Mononuclear cell (primary cell): ENCODE measurements around the gene PRKCE. TPM values are rescaled to one million over a fixed set of nuclear protein-coding genes. Genes with fewer than 3 reads are reported as not detected.

Experiments
- H3K27me3 ChIP-seq: 2 replicates; pipeline ENCODE4 v1.6.0; 2011; ENCODE audit warnings: low read length, control low read depth; ENCODE audit not compliant: insufficient read depth
- H3K4me1 ChIP-seq: 2 replicates; pipeline ENCODE4 v1.5.1; 2011; ENCODE audit warnings: mild to moderate bottlenecking, low read length, control low read depth; ENCODE audit not compliant: insufficient read depth
- H3K4me3 ChIP-seq: 2 replicates; pipeline ENCODE4 v1.5.1; 2011; ENCODE audit warnings: mild to moderate bottlenecking, low read length, moderate library complexity
- H3K9me3 ChIP-seq: 2 replicates; pipeline ENCODE4 v1.5.1; 2011; ENCODE audit warnings: low read depth, mild to moderate bottlenecking, control low read depth, low read length
- total RNA-seq: library from RNA; depleted of rRNA; stranded (reverse); fragments of >200 nt; gene quantifications from one replicate; pipeline ENCODE4 v1.2.3, GENCODE V29; 2012

Gene PRKCE
- total RNA-seq, 1 donor: 13.6 TPM

DNA sequence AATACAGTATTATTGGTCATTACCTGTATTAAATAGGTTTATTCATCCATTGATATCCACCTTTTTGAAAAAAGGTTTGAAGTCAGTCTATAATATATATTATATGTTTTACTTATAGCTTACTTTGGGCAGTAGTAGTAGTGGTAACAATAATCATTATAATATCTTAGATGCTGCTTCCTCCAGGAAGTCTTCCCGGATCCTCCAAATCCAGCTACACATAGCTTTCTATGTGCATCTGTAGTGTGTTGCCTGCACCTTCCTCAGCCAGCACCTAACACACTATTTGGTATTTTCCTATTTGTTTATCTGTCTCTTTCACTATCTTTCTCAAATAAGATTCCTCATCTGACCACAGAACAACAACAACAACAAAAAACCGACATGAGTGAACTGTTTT lies 81.0 kb downstream of the PRKCE start:
- H3K4me1 ChIP-seq: peaks cover 37% of the 10 kb centered on the region
- no peak overlapping the region for H3K4me3 ChIP-seq
- H3K27me3 ChIP-seq: no peaks in the 10 kb centered on the region
- no peaks in the 10 kb centered on the region for H3K9me3 ChIP-seq

DNA sequence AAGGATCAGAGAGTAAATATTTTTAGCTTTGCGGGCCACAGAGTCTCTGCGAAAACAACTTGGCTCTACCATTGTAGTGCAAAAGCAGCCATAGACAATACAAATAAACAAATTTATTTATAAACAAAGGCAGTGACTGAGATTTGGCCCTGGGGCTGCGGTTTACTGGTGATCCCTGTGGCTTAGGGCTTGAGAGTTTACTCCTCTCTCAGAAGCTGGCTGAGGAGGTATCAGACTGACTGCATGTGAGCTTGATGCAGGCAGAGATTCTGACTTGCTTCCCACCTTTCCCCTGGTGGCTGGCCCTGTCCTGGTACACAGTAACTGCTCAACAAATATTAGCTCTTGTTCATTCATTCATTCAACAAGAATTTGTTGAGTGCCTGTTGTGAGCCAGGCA lies 81.5 kb downstream of the PRKCE start:
- Histone ChIP-seq H3K27me3 (no peaks in the 10 kb centered on the region), H3K4me1 (peaks cover 37% of the 10 kb centered on the region), H3K4me3 (no peak overlapping the region), H3K9me3 (no peaks in the 10 kb centered on the region)

DNA sequence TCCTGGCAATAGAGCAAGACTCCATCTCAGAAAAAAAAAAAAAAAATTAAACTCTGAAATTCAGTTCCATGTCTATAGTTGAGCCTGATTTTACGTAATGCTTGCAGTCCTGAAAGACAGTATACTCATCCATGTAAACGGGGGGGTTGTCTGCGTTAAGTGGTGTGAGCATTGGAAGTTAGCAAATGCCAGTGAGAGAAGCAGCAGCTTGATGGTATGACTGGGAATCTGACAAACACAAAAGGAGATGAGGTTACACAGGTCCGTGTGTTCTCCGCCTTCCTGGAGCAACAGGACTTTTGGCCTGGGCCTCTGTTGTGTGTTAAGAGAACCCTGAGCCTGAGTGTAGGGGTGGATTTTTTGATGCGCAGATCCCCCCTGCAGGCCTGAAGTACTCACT lies 82.9 kb downstream of the PRKCE start:
- Histone ChIP-seq H3K4me1 (peaks cover 24% of the 10 kb centered on the region), H3K4me3 (no peak overlapping the region), H3K9me3 (no peaks in the 10 kb centered on the region), H3K27me3 (no peaks in the 10 kb centered on the region)

DNA sequence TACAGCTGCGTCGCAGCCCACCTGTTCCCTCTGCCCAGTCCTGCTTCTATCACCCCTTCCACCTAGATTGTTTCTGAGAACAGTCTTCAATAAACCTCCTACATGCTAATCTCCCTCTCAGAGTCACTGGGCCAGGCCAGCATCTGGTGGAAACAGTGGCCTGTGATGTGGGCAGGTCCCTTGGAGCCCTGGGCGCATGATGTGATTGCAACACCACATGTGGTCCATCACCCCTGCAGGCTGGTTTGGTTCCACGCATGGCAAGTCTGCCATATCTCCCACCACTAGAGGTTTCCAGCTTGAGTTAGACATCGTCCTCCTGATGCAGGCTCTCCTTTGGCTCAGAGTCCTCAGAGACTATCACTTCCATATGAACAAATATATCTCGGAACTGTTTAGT lies 83.5 kb downstream of the PRKCE start:
- no peaks in the 10 kb centered on the region for H3K9me3 ChIP-seq
- H3K4me3 ChIP-seq: no peak overlapping the region
- H3K27me3 ChIP-seq: no peaks in the 10 kb centered on the region
- peaks cover 18% of the 10 kb centered on the region for H3K4me1 ChIP-seq

DNA sequence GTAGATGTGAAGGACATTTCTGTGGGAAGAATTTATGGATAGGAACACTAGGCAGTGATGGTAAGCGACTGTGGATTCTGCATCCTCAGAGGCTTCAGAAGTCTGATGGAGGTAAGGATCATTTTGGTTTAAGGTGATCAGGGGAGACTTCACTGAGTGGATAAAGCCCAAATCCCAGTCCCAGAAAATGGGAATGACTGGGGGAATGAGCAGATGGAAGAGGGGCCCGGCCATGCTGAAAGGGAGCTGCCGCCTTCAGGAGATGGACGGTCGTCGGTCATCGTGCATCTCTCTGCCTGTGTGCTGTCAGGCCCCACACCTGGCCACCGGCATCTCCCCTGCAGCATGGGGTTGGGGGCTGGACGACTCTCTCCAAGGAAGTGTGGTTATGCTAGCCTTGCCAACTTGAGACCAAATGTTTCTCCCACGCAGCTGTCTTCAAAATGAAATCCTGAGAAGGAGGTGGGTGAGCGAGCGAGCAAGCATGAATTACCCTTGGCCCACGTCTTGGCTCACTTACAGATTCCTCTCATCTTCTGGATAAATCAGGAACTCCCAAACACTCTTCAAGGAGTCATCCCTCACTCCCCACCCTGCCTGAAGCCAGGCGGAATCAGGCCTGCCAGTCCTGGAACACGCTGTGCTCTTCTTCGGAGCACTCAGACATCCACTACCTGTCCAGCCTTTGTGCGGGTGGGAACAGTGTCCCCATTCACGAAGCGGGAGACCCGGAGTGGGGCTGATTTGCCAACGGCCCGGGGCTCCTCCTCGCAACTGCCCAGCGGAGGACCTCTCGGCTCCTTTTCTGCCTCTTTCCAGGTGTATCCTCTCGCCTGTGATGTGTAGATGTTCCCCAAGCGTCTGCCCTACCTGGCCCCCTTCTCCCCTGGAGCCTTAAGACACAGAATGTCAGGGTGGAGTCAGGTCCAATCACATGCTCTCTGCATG lies 85.6 kb downstream of the PRKCE start:
- H3K9me3 ChIP-seq: no peaks in the 10 kb centered on the region
- no peaks in the 10 kb centered on the region for H3K27me3 ChIP-seq
- H3K4me1 ChIP-seq: no peaks in the 10 kb centered on the region
- H3K4me3 ChIP-seq: no peak overlapping the region

DNA sequence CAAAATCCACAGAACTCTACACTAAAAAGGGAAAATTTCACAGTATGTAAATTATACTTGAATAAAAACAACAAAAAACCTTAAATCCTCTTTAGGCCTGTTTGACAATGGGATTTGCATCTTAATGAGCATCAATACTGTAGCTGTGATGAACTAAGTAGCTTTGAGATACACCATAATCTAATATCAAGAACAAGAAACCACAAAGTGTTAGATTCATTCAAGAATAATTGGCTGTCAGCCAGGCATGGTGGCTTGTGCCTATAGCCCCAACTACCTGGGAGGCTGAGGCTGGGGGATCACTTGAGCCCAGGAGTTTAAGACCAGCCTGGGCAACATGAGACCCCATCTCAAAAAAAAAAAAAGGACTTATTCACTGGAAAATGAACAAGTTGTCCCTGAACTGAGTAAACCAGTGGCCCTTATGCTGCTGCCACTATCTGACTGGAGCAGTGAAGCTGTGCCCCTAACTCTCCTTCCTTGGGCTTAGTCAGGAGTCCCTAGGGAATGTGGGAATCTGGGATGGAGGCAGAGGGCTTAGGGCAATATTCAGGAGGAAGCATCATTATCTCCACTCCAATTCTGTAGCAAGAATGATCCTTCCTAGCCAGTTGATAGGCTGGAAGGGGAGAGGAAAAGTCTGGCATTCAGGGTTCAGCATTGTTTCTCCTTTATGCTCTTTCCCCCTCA lies 88.5 kb downstream of the PRKCE start:
- Histone ChIP-seq H3K9me3 (no peaks in the 10 kb centered on the region), H3K4me1 (no peaks in the 10 kb centered on the region), H3K4me3 (no peak overlapping the region), H3K27me3 (no peaks in the 10 kb centered on the region)

DNA sequence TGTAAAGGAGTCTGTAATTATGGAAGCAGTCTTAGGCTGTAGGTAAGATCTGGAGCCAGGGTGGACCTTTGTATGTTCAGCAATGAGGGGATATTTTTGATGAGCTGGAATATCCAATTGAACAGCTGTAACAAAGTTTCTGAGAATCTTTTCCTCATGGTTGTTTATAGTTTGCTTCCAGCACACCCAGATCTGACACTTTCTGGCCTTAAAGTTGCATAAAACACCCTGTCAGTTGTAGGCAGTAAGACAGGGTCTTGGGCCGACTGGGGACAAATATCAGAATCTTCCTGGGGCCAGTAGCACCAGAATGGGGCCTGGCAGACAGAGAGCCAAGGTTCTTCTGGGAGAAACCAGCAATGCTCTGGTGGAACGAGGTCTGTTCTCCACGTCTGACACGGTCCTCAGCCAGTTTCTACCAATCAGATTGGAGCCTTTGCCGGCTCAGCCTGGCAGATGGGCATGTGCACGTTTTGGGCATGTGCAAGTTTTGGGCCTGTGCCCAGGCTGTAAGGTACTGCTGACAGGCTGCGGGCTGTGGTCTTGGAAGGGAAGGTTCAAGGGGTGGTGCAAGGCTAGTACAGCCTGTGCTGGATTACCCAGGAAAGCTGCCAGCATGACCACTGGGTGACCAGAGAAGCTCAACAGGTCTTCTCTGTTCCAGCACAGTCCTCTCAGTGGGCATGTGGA lies 89.8 kb downstream of the PRKCE start:
- Histone ChIP-seq H3K4me1 (no peaks in the 10 kb centered on the region), H3K9me3 (no peaks in the 10 kb centered on the region), H3K27me3 (no peaks in the 10 kb centered on the region), H3K4me3 (no peak overlapping the region)

DNA sequence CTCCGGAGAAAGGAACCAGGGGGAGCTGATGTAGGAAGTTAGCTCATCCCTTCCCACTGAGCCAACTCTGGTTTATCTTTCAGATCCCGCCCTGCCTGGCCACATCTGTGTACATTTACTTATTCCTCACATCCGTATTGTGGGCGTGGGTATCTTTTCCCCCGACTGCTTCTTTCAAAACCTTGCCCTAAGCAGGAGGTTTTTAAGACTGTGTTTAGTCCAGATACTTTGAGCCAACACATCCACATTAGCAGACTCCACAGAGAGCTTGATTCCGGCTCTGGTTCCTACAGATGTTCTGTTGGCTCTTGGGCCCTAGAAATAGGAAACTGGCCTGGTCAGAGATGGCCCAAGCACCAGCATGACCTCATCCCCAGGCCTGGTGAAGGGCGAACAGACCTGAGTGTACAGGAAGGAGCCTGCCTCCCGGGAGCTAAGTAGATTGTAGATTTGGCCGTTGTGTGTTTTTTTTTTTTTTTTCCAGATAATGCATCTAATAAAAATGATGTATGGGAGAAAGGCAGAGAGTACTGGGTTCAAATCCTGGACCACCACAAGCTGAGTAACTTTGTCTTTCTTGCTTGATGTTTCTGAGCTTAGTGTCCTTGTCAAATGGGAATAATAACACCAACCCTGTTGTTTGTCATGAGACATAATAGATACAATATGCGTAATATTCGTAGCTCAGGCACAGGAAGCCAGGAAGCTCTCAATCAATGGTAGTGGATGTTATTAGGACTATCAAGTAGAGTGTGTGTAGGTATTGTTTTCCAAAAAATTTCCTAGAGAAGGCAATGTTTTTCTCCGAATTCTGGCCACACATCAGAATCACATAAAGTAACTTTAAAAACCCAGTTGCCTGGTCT lies 92.3 kb downstream of the PRKCE start:
- Histone ChIP-seq H3K27me3 (no peaks in the 10 kb centered on the region), H3K4me3 (no peak overlapping the region), H3K4me1 (no peaks in the 10 kb centered on the region), H3K9me3 (no peaks in the 10 kb centered on the region)

DNA sequence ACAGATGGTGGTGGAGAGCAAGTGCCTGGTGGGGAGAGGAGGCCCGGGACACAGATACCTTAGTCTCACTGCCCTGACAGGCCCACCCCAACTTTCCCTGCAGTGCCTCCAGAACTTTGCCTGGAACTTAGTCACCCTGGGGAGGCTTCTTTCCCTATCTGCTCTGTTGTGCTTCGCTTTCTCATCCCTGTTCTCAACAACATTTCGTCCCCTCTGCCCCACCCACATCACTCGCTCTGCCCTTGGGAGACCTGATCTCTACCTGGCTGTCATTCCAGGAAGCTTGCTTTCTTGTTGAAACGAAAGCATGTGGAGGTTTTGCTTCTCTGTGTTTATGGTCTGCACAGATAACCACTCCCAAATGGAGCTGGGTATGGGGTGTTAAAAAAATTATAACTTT lies 93.8 kb downstream of the PRKCE start:
- no peaks in the 10 kb centered on the region for H3K9me3 ChIP-seq
- H3K4me3 ChIP-seq: no peak overlapping the region
- no peaks in the 10 kb centered on the region for H3K27me3 ChIP-seq
- peaks cover 7% of the 10 kb centered on the region for H3K4me1 ChIP-seq

DNA sequence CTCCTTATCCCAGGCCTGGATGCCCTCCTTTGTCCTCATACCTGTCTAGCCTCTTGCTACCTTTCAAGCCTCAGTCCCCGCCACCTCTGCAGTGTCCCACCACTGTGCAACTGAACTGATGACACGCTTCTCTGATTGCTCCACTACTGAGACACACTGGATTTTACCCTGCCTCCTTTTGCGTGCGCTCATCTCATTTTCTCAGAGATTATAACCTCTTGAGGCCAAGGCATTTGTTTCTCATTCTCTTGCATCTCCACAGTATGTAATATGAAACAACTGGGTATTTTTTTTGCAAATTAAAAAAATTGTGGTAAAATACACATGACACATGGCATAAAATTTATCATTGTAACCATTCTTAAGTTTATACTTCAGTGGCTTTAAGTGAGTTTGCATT lies 95.4 kb downstream of the PRKCE start:
- H3K27me3 ChIP-seq: no peaks in the 10 kb centered on the region
- no peaks in the 10 kb centered on the region for H3K9me3 ChIP-seq
- H3K4me3 ChIP-seq: no peak overlapping the region
- peaks cover 12% of the 10 kb centered on the region for H3K4me1 ChIP-seq

DNA sequence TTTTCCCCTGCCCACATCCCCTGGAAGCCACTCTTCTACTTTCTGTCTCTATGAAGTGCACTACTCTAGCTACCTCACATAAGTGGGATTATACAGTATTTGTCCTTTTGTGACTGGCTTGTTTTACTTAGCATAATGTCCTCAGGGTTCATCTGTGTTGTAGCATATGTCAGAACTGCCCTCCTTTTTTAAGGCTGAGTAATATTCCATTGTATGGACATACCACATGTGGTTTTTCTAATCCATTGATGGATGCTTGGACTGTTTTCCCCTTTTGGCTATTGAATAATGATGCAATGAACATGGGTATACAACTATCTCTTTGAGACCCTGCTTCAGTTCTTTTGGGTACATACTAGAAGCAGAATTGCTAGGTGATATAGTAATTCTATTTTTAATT lies 95.9 kb downstream of the PRKCE start:
- no peaks in the 10 kb centered on the region for H3K27me3 ChIP-seq
- no peaks in the 10 kb centered on the region for H3K9me3 ChIP-seq
- peaks cover 12% of the 10 kb centered on the region for H3K4me1 ChIP-seq
- no peak overlapping the region for H3K4me3 ChIP-seq

DNA sequence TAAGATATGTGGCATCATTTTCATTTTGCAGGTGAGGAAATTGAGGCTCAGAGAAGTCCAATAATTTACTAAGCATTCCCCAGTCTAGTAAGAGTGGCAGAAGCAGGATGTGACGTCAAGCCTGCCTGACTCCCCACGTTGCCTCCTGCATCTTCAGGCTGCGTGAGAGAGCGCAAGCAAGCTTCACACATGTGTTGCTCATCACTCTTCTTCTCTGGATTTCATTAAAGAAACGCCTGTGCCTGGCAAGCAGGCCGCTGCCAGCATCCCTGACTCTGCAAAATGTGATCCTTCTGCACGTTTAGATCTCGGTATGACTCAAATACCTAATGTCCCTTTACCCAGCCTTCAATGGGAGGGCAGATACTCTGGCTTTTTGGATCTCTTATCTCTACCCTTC lies 96.8 kb downstream of the PRKCE start:
- H3K27me3 ChIP-seq: no peaks in the 10 kb centered on the region
- H3K4me3 ChIP-seq: no peak overlapping the region
- no peaks in the 10 kb centered on the region for H3K9me3 ChIP-seq
- H3K4me1 ChIP-seq: peaks cover 12% of the 10 kb centered on the region

DNA sequence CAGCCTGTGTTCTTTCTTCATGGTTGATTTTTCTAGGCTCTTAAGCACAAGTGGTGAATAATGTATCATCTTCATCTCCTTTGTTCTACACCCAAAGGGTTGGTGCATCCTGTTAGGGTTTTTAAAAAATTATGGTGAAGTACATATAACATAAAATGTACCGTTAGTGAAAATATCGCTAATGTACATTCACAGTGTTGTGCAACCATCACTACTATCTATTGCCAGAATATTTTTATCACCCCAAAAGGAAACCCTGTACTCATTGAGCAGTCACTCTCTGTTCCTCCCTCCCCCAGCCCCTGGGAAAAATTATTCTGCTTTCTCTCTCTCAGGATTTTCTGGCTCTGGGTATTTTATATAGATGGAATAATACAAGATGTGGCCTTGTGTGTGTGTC lies 98.5 kb downstream of the PRKCE start:
- H3K27me3 ChIP-seq: no peaks in the 10 kb centered on the region
- H3K9me3 ChIP-seq: no peaks in the 10 kb centered on the region
- H3K4me1 ChIP-seq: peaks cover 12% of the 10 kb centered on the region
- no peak overlapping the region for H3K4me3 ChIP-seq

DNA sequence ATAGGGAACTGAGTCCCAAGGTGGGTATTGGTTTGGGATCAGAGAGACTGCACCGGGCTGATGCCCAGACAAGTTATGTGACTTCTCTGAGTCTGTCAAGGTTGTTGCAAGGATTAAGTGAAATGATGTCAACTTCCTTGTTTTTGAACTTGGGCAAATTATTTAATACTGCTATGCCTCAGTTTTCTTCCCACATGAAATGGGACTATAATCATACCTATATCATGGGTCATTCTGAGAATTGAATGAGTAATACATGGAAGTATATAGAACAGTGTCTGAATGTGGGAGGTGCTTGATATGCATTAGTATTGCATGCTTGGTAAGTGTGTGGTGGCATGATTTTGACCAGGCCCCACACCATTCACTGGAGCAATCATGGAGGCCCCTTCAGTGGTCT lies 99.0 kb downstream of the PRKCE start:
- peaks cover 12% of the 10 kb centered on the region for H3K4me1 ChIP-seq
- no peaks in the 10 kb centered on the region for H3K27me3 ChIP-seq
- H3K9me3 ChIP-seq: no peaks in the 10 kb centered on the region
- no peak overlapping the region for H3K4me3 ChIP-seq
